Neuronal stem cell (in vitro differentiated cells): ENCODE results near the gene NRGN.

ENCODE experiments used
- DNase-seq: peaks from one replicate; pipeline ENCODE4 v3.0.0-alpha.2; 2013; ENCODE audit warnings: low spot score
- H2AFZ ChIP-seq: one replicate; pipeline ENCODE4 v1.6.1; 2013; ENCODE audit warnings: mild to moderate bottlenecking, low read length, inconsistent platforms
- H2AK5ac ChIP-seq: 2 replicates; pipeline ENCODE4 v1.6.1; 2013; ENCODE audit warnings: low read depth, mild to moderate bottlenecking, inconsistent platforms, low read length, moderate library complexity, mixed read lengths
- H2BK120ac ChIP-seq: 2 replicates; pipeline ENCODE4 v1.6.1; 2013; ENCODE audit warnings: low read depth, mild to moderate bottlenecking, inconsistent platforms, low read length, moderate library complexity, mixed read lengths
- H2BK12ac ChIP-seq: one replicate; pipeline ENCODE4 v1.6.1; 2013; ENCODE audit warnings: low read length, inconsistent platforms
- H2BK15ac ChIP-seq: 2 replicates; pipeline ENCODE4 v1.6.1; 2013; ENCODE audit warnings: mild to moderate bottlenecking, low read length, inconsistent platforms, mixed read lengths
- H2BK5ac ChIP-seq: one replicate; pipeline ENCODE4 v1.6.1; 2013; ENCODE audit warnings: inconsistent platforms, mild to moderate bottlenecking, low read length, moderate library complexity
- H3K14ac ChIP-seq: one replicate; pipeline ENCODE4 v1.6.1; 2013; ENCODE audit warnings: low read length, inconsistent platforms
- H3K18ac ChIP-seq: 2 replicates; pipeline ENCODE4 v1.6.1; 2013; ENCODE audit warnings: low read length, inconsistent platforms
- H3K23ac ChIP-seq: 2 replicates; pipeline ENCODE4 v1.6.1; 2013; ENCODE audit warnings: low read depth, mild to moderate bottlenecking, mixed read lengths, low read length, inconsistent platforms; ENCODE audit not compliant: poor library complexity
- H3K27ac ChIP-seq: replicated peaks from 3 replicates; pipeline ENCODE4 v1.5.1; 2013; ENCODE audit warnings: low read length, inconsistent platforms
- H3K27me3 ChIP-seq, 3 experiments: 2 replicates each; pipeline ENCODE4 v1.6.1; 2013; ENCODE audit warnings: low read length in 3 of 3, mild to moderate bottlenecking in 2 of 3, inconsistent platforms in 1 of 3, low read depth in 1 of 3, mixed read lengths in 1 of 3, moderate library complexity in 1 of 3; ENCODE audit not compliant: control insufficient read depth in 3 of 3, insufficient read depth in 3 of 3
- H3K36me3 ChIP-seq, 2 donors: replicated peaks in 1 of 2; 2 replicates each; pipeline ENCODE4 v1.6.1; 2013; ENCODE audit warnings: low read length in 2 of 2; ENCODE audit not compliant: control insufficient read depth in 2 of 2, insufficient read depth in 2 of 2
- H3K4ac ChIP-seq: 2 replicates; pipeline ENCODE4 v1.6.1; 2013; ENCODE audit warnings: inconsistent platforms, mild to moderate bottlenecking, low read length, moderate library complexity
- H3K4me1 ChIP-seq, 2 donors: 1 replicate in 1 of 2; 2 replicates in 1 of 2; pipeline ENCODE4 v1.6.1; 2013; ENCODE audit warnings: low read length in 2 of 2, low read depth in 1 of 2; ENCODE audit not compliant: control insufficient read depth in 2 of 2, insufficient read depth in 1 of 2
- H3K4me2 ChIP-seq: one replicate; pipeline ENCODE4 v1.6.1; 2013; ENCODE audit warnings: mild to moderate bottlenecking, low read length, inconsistent platforms; ENCODE audit not compliant: insufficient read depth, poor library complexity, severe bottlenecking
- H3K4me3 ChIP-seq, 2 donors: 2 replicates each; pipeline ENCODE4 v1.5.1; 2013; ENCODE audit warnings: low read length in 2 of 2, mild to moderate bottlenecking in 2 of 2, inconsistent platforms in 1 of 2, moderate library complexity in 1 of 2
- H3K79me1 ChIP-seq: one replicate; pipeline ENCODE4 v1.6.1; 2013; ENCODE audit warnings: low read depth, mild to moderate bottlenecking, inconsistent platforms, low read length, moderate library complexity
- H3K9ac ChIP-seq: one replicate; pipeline ENCODE4 v1.6.1; 2013; ENCODE audit warnings: mild to moderate bottlenecking, low read depth, low read length, inconsistent platforms; ENCODE audit not compliant: poor library complexity
- H3K9me3 ChIP-seq, 2 donors: replicated peaks in 1 of 2; 2 replicates each; pipeline versions ENCODE3 to v1.6.1; 2013; ENCODE audit warnings: low read length in 2 of 2, mild to moderate bottlenecking in 2 of 2, inconsistent platforms in 1 of 2, low read depth in 1 of 2, mixed read lengths in 1 of 2, moderate library complexity in 1 of 2; ENCODE audit not compliant: control insufficient read depth in 2 of 2, insufficient read depth in 1 of 2
- H4K8ac ChIP-seq: one replicate; pipeline ENCODE4 v1.6.1; 2013; ENCODE audit warnings: low read depth, mild to moderate bottlenecking, inconsistent platforms, low read length, moderate library complexity
- H4K91ac ChIP-seq: one replicate; pipeline ENCODE4 v1.6.1; 2013; ENCODE audit warnings: low read length, low read depth, mild to moderate bottlenecking, inconsistent platforms; ENCODE audit not compliant: poor library complexity
- WGBS, 2 donors: extraction: QIAGEN DNeasy Blood & Tissue Kit; methylation state at CpG; one replicate each; pipeline ENCODE4 v1.1.7; 2013; ENCODE audit warnings: missing lambda C conversion rate in 2 of 2, mixed read lengths in 1 of 2; ENCODE audit not compliant: insufficient read length in 2 of 2, insufficient replicate concordance in 1 of 2; ENCODE audit errors: extremely low coverage in 2 of 2; 5-methylcytosine and 5-hydroxymethylcytosine counted together

The NRGN gene

GRCh38 chr11:124747406-124748099 lies 7.8 kb downstream of the NRGN start:
- H3K79me1 ChIP-seq = no peaks in the 10 kb centered on the region
- no peak overlapping the region for H3K27ac ChIP-seq
- no peak overlapping the region for H2AFZ ChIP-seq
- H3K14ac ChIP-seq = no peak overlapping the region
- no peak overlapping the region for H3K4me3 ChIP-seq
- no peak overlapping the region for H3K4ac ChIP-seq
- no peak overlapping the region for H4K91ac ChIP-seq
- H3K18ac ChIP-seq = no peak overlapping the region
- peaks cover 2 to 15% of the 10 kb centered on the region in 2 donors for H3K9me3 ChIP-seq
- H3K4me2 ChIP-seq = no peak overlapping the region
- no CpG with 5 or more reads among the region's 14 CpGs for WGBS, 2 donors
- no peak for DNase-seq
- H3K27me3 ChIP-seq = peaks cover 0 to 100% (median 72%) of the 10 kb centered on the region in 3 experiments
- no peak overlapping the region for H3K23ac ChIP-seq
- no peak overlapping the region for H4K8ac ChIP-seq
- no peak overlapping the region for H2BK12ac ChIP-seq
- H3K9ac ChIP-seq = no peak overlapping the region
- no peak overlapping the region for H2AK5ac ChIP-seq
- H3K36me3 ChIP-seq = peaks cover 0 to 20% of the 10 kb centered on the region in 2 donors
- H2BK120ac ChIP-seq = no peak overlapping the region
- H2BK15ac ChIP-seq = no peak overlapping the region
- peaks cover 0 to 10% of the 10 kb centered on the region in 2 donors for H3K4me1 ChIP-seq
- H2BK5ac ChIP-seq = no peak overlapping the region

GRCh38 chr11:124748100-124748418 lies 8.3 kb downstream of the NRGN start:
- peaks cover 2 to 13% of the 10 kb centered on the region in 2 donors for H3K9me3 ChIP-seq
- peak overlapping the region; percentile 61 for H3K18ac ChIP-seq
- H3K14ac ChIP-seq = peak overlapping the region; percentile 26
- no peak overlapping the region for H2BK12ac ChIP-seq
- H2BK15ac ChIP-seq = peak overlapping the region; percentile 39
- no peak overlapping the region for H3K9ac ChIP-seq
- H2BK120ac ChIP-seq = no peak overlapping the region
- no peak overlapping the region for H4K8ac ChIP-seq
- no peak overlapping the region for H3K27ac ChIP-seq
- peaks cover 0 to 12% of the 10 kb centered on the region in 2 donors for H3K4me1 ChIP-seq
- peaks cover 0 to 100% (median 72%) of the 10 kb centered on the region in 3 experiments for H3K27me3 ChIP-seq
- H3K23ac ChIP-seq = peak overlapping the region; percentile 56
- DNase-seq = no peak
- WGBS, 2 donors = no CpG with 5 or more reads among the region's 7 CpGs
- no peak overlapping the region for H3K4ac ChIP-seq
- no peak overlapping the region for H3K4me3 ChIP-seq
- peaks cover 0 to 20% of the 10 kb centered on the region in 2 donors for H3K36me3 ChIP-seq
- H3K4me2 ChIP-seq = no peak overlapping the region
- no peak overlapping the region for H4K91ac ChIP-seq
- peak overlapping the region; percentile 48 for H2AK5ac ChIP-seq
- H2AFZ ChIP-seq = no peak overlapping the region
- H2BK5ac ChIP-seq = no peak overlapping the region
- no peaks in the 10 kb centered on the region for H3K79me1 ChIP-seq

GRCh38 chr11:124748481-124749343 lies 9.0 kb downstream of the NRGN start:
- no CpG with 5 or more reads among the region's 12 CpGs for WGBS, 2 donors
- Histone ChIP-seq H3K27me3 (peaks cover 0 to 100% (median 71%) of the 10 kb centered on the region in 3 experiments), H3K4ac (no peak overlapping the region)

GRCh38 chr11:124749912-124750311 lies 10.2 kb downstream of the NRGN start:
- Histone ChIP-seq H4K8ac (no peak overlapping the region), H3K36me3 (peaks cover 0 to 17% of the 10 kb centered on the region in 2 donors), H2BK5ac (no peak overlapping the region), H3K4me3 (no peak overlapping the region), H3K9me3 (peaks cover 2 to 12% of the 10 kb centered on the region in 2 donors), H2AFZ (no peak overlapping the region), H3K79me1 (no peaks in the 10 kb centered on the region), H3K27me3 (peaks cover 0 to 96% (median 67%) of the 10 kb centered on the region in 3 experiments), H2AK5ac (no peak overlapping the region), H2BK15ac (no peak overlapping the region), H3K4ac (no peak overlapping the region), H3K27ac (no peak overlapping the region), H3K18ac (no peak overlapping the region), H2BK12ac (no peak overlapping the region), H2BK120ac (no peak overlapping the region), H3K4me2 (no peak overlapping the region), H4K91ac (no peak overlapping the region), H3K9ac (no peak overlapping the region), H3K14ac (no peak overlapping the region), H3K4me1 (peaks cover 7 to 19% of the 10 kb centered on the region in 2 donors), H3K23ac (no peak overlapping the region)
- DNase-seq = no peak
- no CpG with 5 or more reads among the region's 1 CpG for WGBS, 2 donors

More at GRCh38 chr11:124748481-124749343, 9.0 kb downstream of the NRGN start:
- Histone ChIP-seq H3K23ac (peak overlapping the region; percentile 56), H2BK15ac (peak overlapping the region; percentile 39), H3K4me2 (no peak overlapping the region), H2AK5ac (peak overlapping the region; percentile 48), H2BK120ac (no peak overlapping the region), H2AFZ (no peak overlapping the region), H4K8ac (no peak overlapping the region), H4K91ac (no peak overlapping the region), H3K4me1 (peaks cover 0 to 12% of the 10 kb centered on the region in 2 donors), H3K14ac (peak overlapping the region; percentile 26), H3K36me3 (peaks cover 0 to 17% of the 10 kb centered on the region in 2 donors), H3K4me3 (peak overlapping the region in 1 of 2 donors; percentile 53), H3K79me1 (no peaks in the 10 kb centered on the region), H2BK5ac (no peak overlapping the region), H3K27ac (no peak overlapping the region), H3K9ac (no peak overlapping the region), H2BK12ac (peak overlapping the region; percentile 68), H3K18ac (peak overlapping the region; percentile 56), H3K9me3 (peaks cover 2 to 12% of the 10 kb centered on the region in 2 donors)
- DNase-seq = no peak
